GM19099 (cell line): Measurements from ENCODE around the gene PLEKHG3.

Experiments
- POLR2A ChIP-seq: IDR thresholded peaks from 3 replicates; pipeline ENCODE4 v1.6.1; 2011; ENCODE audit warnings: low read depth; ENCODE audit not compliant: insufficient read length; ENCODE audit errors: extremely low read depth

Gene PLEKHG3

DNA sequence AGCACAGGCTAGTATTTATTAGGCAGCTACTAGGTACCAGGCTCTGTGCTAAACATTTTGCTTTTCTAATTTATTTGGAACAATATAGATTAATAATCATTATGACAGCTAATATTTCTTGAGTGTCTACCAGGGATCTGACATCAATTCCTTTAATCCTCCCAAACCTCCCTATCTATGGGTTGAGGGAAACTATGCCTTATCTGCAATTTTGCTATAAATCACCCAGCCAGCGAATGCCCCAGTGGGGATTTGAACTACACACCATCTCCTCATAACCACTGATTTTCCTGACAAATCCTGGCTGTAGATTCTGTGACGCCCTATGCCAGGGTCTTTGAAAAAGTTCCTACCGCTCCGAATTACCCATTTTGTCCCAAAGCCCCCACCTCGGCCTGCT lies 21.4 kb upstream of the PLEKHG3 start:
- no peak for TF ChIP-seq POLR2A

- no peak for TF ChIP-seq POLR2A
Measured at GRCh38 chr14:64683264-64683663, 21.0 kb upstream of the PLEKHG3 start.

- no peak for TF ChIP-seq POLR2A
Measured at GRCh38 chr14:64684091-64684490, 20.1 kb upstream of the PLEKHG3 start.

DNA sequence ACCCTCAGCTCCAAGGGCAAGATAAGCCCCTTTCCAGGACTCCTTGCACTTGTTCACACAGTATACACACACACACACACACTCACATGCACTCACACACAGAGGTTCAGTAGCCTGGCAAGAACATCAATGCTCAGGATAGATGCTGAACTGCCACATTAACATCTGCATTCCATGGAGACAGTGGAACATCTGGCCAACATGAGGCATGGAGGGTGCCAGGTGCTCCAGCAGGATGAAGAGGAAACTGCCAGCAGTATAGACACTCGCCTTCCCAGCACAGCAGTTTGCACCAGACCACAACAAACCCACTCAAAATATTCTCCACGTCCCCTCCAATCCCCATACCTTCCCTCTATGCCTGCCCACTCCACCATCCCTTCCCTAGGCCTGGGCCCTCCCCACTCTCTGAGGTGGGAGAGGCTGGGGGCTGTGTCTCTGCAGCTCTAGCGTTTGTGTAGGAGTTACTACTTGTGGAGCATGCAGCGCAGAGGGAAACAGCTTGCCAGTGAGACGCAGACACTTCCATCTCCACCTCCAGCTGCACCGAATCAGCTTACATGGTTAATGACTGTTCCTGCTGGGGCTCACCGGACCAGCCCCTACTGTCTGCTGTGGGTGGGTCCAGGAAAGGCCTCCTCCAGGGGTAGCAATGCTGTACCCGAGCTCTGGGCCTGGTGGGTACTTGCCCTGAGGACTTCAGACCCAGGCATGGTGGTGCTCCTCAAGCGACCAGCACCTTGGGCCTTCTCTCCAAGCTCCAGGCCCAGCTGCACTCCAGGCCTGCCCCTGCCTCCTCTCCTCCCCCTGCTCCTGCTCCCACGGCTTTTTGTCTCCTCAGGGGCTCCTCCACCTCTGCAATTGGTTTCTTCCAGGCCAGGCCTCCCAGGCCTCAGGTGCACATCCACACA lies 18.6 kb upstream of the PLEKHG3 start:
- TF ChIP-seq POLR2A: no peak

- no peak for TF ChIP-seq POLR2A
Measured at GRCh38 chr14:64686282-64686615, 18.0 kb upstream of the PLEKHG3 start.

DNA sequence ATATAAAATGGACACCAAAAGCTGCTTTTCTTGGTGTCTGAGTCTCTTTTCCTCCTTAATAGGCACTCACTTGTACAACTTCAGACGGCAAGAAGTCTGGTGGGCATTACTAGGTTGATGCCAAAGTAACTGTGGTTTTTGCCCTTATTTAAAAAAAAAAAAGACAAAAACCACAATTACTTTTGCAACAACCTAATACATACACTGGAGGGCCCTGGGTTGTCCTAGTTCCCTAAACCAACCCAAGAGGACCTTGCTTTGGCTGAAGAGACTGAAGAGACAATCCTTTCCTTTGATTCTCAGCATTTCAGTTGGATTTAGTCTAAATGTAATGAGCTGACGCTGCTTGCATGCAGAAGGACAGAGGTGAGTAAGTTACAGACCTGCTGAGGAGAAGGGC lies 16.2 kb upstream of the PLEKHG3 start:
- TF ChIP-seq POLR2A: no peak

DNA sequence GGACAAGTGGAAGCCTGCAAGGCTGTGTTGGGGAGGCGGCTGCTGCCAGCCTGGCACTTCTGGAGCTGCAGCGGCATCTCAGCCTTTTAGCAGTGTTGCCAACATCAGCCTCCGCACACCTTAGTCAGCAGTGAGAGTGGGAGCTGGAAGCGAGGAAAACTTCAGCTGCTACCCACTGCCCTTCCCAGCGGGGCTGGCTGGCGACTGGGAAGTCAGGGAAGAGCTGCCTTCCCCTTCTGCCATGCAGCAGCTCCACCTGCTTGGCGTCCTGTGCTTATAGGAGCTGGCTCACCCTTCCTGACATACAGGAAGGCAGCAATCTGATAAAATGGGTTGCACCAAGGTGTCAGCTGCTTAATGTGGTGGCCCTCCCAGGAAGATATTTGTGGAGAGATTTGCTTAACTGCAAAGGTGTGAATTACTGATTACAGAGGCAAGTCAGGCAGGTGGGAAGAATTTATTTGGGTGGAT lies 15.4 kb upstream of the PLEKHG3 start:
- no peak for TF ChIP-seq POLR2A

DNA sequence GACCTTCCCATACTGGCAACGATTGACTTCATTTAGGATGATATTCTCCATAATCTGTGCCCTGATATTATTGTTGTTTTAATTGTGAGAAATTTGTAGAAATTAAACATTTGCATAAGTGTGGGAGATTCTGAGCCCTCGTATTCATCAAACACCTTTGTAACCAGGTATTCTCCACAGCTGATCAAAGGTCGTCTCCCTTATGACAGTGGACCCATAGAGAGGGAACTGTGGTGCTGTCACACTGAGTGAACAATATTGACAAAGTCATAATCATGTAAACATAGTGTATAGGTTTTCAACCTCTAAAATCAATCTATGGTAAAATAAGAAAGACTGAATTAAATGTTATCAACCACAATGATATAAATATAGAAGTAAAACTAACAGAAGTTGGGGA lies 14.9 kb upstream of the PLEKHG3 start:
- TF ChIP-seq POLR2A: no peak

- no peak for TF ChIP-seq POLR2A
Measured at GRCh38 chr14:64691376-64691775, 12.8 kb upstream of the PLEKHG3 start.

DNA sequence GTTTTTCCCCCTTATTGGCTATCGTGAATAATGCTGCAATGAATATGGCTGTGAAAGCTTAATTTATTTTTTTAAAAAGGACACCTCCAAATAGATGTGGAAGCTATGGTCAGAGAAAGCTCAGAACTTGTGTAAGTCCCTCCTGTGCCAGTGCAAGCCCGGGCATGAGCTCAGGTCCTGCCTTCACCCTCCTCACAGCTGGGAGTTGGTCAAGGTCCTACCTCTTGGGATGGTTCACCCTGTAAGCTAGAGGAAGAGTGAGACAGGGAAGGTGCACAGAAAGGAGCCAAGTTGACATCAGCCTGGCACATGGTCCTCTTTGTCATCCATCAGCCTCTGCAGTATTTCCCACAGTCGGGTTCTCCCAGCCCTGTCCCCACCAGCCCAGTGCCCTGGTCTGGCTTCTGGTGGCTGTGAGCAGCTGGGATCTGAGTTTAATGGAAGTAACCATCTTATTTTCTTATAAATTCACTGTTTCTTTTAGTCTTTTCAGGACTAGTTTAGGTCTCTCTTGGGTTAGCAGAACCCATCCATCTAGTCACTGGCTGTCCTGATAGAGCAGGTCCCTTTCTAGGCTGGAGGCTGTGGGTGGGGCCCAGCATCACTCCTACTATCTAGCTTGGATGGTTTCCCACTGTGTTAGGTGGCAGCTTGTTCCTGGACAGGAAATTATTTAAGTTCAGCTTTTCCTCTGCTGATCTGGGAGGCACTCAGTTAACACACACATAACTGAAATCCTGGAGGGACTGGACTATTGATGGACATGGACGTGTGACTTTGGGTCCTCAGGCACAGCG lies 11.8 kb upstream of the PLEKHG3 start:
- TF ChIP-seq POLR2A: no peak

DNA sequence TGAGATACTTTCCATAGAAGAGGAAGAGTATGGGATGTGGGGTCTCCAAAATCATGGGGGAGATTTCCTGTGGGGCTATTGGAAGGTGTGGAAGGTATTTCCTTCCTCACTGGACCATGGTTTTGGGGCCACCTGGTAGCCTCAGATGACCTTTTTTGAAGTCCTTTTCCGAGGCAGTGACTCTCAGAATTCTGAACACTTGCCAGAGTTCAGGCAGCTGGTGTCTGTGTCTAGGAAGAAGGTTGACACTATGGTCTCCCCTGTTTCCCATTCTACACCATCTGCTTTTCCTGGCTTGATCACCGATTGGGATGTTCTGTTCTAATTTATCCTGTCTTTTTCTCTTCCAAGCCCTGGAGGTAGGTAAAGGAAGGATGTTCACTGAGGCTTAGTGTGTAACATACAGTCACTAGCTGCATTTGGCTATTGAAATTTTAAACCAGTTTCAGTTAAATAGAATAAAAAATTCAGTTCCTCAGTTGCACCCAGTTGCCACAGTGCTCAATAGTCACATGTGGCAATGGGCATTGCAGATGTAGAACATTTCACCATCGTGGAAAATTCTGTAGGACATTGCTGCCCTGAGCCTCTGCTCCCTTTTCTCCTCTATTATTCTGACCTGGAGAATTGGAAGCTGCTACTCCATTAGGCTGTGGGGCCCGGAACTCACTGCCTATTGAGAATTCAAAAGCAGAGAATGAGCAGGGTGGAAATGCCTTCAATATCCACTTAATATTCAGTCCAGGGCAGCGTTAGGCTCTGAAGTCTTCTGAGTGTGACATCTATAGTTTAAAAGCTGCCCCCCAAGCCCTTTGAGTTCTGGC lies 11.0 kb upstream of the PLEKHG3 start:
- no peak for TF ChIP-seq POLR2A

DNA sequence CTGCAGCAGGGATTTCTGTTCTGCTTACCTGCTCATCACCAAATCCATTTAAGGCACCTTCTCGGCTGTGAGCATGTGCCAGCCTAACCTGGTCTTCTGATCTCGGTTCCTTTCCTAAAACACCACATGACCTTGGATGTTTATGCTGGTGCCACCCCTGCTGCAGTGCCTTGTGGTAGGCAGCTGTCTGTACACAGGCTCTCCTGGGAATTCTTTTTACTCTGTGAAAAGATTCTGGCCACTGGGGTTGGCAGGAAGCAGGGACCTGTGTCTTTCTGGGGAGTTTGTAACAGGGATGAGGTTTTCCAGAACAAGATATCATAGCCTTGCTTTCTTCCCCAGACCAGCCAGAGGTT lies 10.4 kb upstream of the PLEKHG3 start:
- TF ChIP-seq POLR2A: no peak

- no peak for TF ChIP-seq POLR2A
Measured at GRCh38 chr14:64695071-64695470, 9.2 kb upstream of the PLEKHG3 start.

DNA sequence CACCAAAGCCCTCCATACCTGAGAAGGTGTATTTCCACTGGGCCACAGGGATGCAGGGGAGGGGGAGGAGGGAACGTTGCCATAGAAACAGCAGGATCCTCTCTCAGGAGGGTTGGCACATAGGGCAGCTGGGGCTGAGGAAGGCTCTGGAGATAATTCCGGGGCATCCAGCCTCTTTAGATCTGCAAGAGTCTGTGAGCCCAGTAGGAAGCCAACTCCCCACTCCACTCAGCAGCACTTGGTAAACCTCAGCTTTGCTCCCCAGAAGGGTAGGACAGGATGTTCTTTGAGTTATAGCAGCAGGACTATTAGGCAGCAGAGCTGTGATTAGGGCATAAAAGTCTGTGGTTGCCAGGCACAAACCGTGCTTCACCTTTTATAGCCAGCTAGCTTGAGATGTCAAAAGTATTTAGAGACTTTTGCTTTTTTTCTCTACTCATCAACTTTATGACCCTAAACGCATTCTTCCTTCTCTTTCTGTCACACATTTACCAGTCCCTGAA lies 7.8 kb upstream of the PLEKHG3 start:
- TF ChIP-seq POLR2A: no peak

DNA sequence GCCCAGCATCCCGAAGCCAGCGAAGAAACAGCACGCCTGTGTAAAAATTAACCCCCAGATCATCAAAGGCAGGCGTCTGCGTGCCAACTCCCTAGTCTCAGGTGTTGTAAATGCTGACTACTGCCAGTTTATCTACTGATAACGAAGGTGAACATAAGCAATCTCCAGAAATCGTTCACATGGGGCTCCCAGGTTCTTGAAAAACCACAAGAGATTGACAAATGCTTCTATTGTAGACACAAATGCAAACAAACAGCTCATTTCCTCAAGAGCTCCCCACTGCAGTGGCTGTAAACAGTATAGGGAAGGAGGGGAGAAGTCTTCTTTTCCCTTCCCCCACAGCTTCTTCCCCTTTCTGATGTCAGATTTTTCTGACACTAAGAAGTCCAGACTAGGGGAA lies 5.3 kb upstream of the PLEKHG3 start:
- TF ChIP-seq POLR2A: no peak
